Muscle of leg (tissue), 11 donors: Measurements from ENCODE around the gene OR2AT4. TPM values are rescaled to one million over a fixed set of nuclear protein-coding genes. Genes with fewer than 3 reads are reported as not detected.

Experiments
- DNase-seq: peaks from one replicate; pipeline ENCODE4 v3.0.0; 2013
- H3K27ac ChIP-seq: one replicate; pipeline ENCODE4 v1.5.1; 2013; ENCODE audit warnings: mild to moderate bottlenecking, low read length, control low read depth
- H3K27me3 ChIP-seq: one replicate; pipeline ENCODE4 v1.6.1; 2013; ENCODE audit warnings: low read length; ENCODE audit not compliant: control insufficient read depth, insufficient read depth
- H3K36me3 ChIP-seq: one replicate; pipeline ENCODE4 v1.6.1; 2013; ENCODE audit warnings: low read length; ENCODE audit not compliant: control insufficient read depth, insufficient read depth
- H3K4me1 ChIP-seq: one replicate; pipeline ENCODE4 v1.6.1; 2013; ENCODE audit warnings: low read length; ENCODE audit not compliant: control insufficient read depth, insufficient read depth
- H3K4me3 ChIP-seq: one replicate; pipeline ENCODE4 v1.5.1; 2013; ENCODE audit warnings: low read length, control low read depth
- H3K9me3 ChIP-seq: replicated peaks from 2 replicates; pipeline ENCODE4 v1.6.1; 2013; ENCODE audit warnings: low read depth, low read length; ENCODE audit not compliant: control insufficient read depth
- WGBS: methylation state at CpG from one replicate; pipeline ENCODE4 v1.1.5; 2013; ENCODE audit warnings: missing lambda C conversion rate; ENCODE audit not compliant: insufficient coverage; 5-methylcytosine and 5-hydroxymethylcytosine counted together
- polyA plus RNA-seq, 8 donors: library from polyadenylated mRNA; unstranded; fragments of 120-200 nt; gene quantifications; one replicate each; pipeline versions ENCODE4 v1.2.1 to v1.2.3, GENCODE V29; 2013; ENCODE audit warnings: inconsistent platforms in 1 of 8, low replicate concordance in 1 of 8; ENCODE audit not compliant: insufficient read length in 8 of 8, insufficient read depth in 1 of 8
- total RNA-seq: library from RNA; stranded (reverse); fragments of 120-200 nt; gene quantifications from one replicate; pipeline ENCODE4 v1.2.4, GENCODE V29; 2013

Gene OR2AT4
- total and polyA plus RNA-seq, 9 donors, result 0.03 to 0.36 (median 0.03) TPM; not detected in 2

GRCh38 chr11:75069473-75069872 lies 27.2 kb downstream of the OR2AT4 start:
- WGBS, result no CpG with 5 or more reads among the region's 4 CpGs
- Histone ChIP-seq H3K36me3 (no peaks in the 10 kb centered on the region), H3K27me3 (peaks cover 6% of the 10 kb centered on the region), H3K4me3 (no peak overlapping the region), H3K4me1 (no peaks in the 10 kb centered on the region), H3K27ac (no peak overlapping the region), H3K9me3 (no peaks in the 10 kb centered on the region)
- DNase-seq, result no peak

GRCh38 chr11:75068993-75069392 lies 27.7 kb downstream of the OR2AT4 start:
- Histone ChIP-seq H3K27ac (no peak overlapping the region), H3K36me3 (no peaks in the 10 kb centered on the region), H3K27me3 (peaks cover 6% of the 10 kb centered on the region), H3K4me3 (no peak overlapping the region), H3K4me1 (no peaks in the 10 kb centered on the region), H3K9me3 (no peaks in the 10 kb centered on the region)
- no peak for DNase-seq

GRCh38 chr11:75068559-75068958 lies 28.1 kb downstream of the OR2AT4 start:
- H3K27me3 ChIP-seq, result peaks cover 6% of the 10 kb centered on the region
- no peaks in the 10 kb centered on the region for H3K9me3 ChIP-seq
- H3K36me3 ChIP-seq, result no peaks in the 10 kb centered on the region
- no peak overlapping the region for H3K27ac ChIP-seq
- no peak for DNase-seq
- H3K4me3 ChIP-seq, result no peak overlapping the region
- H3K4me1 ChIP-seq, result no peaks in the 10 kb centered on the region

GRCh38 chr11:75066061-75066460 lies 30.6 kb downstream of the OR2AT4 start:
- WGBS, result 86% methylated on average over 4 of the region's 7 CpGs
- no peak overlapping the region for H3K27ac ChIP-seq
- peaks cover 3% of the 10 kb centered on the region for H3K27me3 ChIP-seq

GRCh38 chr11:75063741-75064314 lies 32.8 kb downstream of the OR2AT4 start:
- WGBS, result no CpG with 5 or more reads among the region's 3 CpGs

More at GRCh38 chr11:75066061-75066460, 30.6 kb downstream of the OR2AT4 start:
- Histone ChIP-seq H3K36me3 (no peaks in the 10 kb centered on the region), H3K9me3 (no peaks in the 10 kb centered on the region), H3K4me3 (no peak overlapping the region), H3K4me1 (no peaks in the 10 kb centered on the region)
- DNase-seq, result no peak

GRCh38 chr11:75059299-75059698 lies 37.4 kb downstream of the OR2AT4 start:
- H3K27ac ChIP-seq, result no peak overlapping the region
- no peaks in the 10 kb centered on the region for H3K36me3 ChIP-seq
- no peaks in the 10 kb centered on the region for H3K4me1 ChIP-seq
- H3K27me3 ChIP-seq, result no peaks in the 10 kb centered on the region
- no peaks in the 10 kb centered on the region for H3K9me3 ChIP-seq
- no peak overlapping the region for H3K4me3 ChIP-seq
- no peak for DNase-seq

More at GRCh38 chr11:75063741-75064314, 32.8 kb downstream of the OR2AT4 start:
- Histone ChIP-seq H3K27me3 (peaks cover 3% of the 10 kb centered on the region), H3K4me1 (no peaks in the 10 kb centered on the region), H3K27ac (no peak overlapping the region), H3K9me3 (no peaks in the 10 kb centered on the region), H3K4me3 (no peak overlapping the region), H3K36me3 (no peaks in the 10 kb centered on the region)
- DNase-seq, result no peak

GRCh38 chr11:75056814-75057213 lies 39.9 kb downstream of the OR2AT4 start:
- no CpG with 5 or more reads among the region's 3 CpGs for WGBS
- Histone ChIP-seq H3K9me3 (no peaks in the 10 kb centered on the region), H3K27me3 (no peaks in the 10 kb centered on the region), H3K4me1 (no peaks in the 10 kb centered on the region), H3K4me3 (no peak overlapping the region), H3K27ac (no peak overlapping the region), H3K36me3 (no peaks in the 10 kb centered on the region)
- DNase-seq, result no peak

- H3K4me1 ChIP-seq, result no peaks in the 10 kb centered on the region
- H3K27me3 ChIP-seq, result no peaks in the 10 kb centered on the region
- no peak overlapping the region for H3K27ac ChIP-seq
- no peak for DNase-seq
- no peak overlapping the region for H3K4me3 ChIP-seq
- H3K9me3 ChIP-seq, result no peaks in the 10 kb centered on the region
- WGBS, result no CpG with 5 or more reads among the region's 6 CpGs
- no peaks in the 10 kb centered on the region for H3K36me3 ChIP-seq
Measured at GRCh38 chr11:75055511-75055910, 41.2 kb downstream of the OR2AT4 start.

GRCh38 chr11:75052457-75052856 lies 44.2 kb downstream of the OR2AT4 start:
- DNase-seq, result no peak
- no CpG with 5 or more reads among the region's 1 CpG for WGBS
- no peaks in the 10 kb centered on the region for H3K36me3 ChIP-seq
- no peaks in the 10 kb centered on the region for H3K27me3 ChIP-seq
- H3K27ac ChIP-seq, result no peak overlapping the region
- H3K4me1 ChIP-seq, result no peaks in the 10 kb centered on the region
- H3K9me3 ChIP-seq, result no peaks in the 10 kb centered on the region
- H3K4me3 ChIP-seq, result no peak overlapping the region

GRCh38 chr11:75051043-75051442 lies 45.6 kb downstream of the OR2AT4 start:
- no peaks in the 10 kb centered on the region for H3K36me3 ChIP-seq
- no peaks in the 10 kb centered on the region for H3K9me3 ChIP-seq
- 90% methylated on average over 4 of the region's 5 CpGs for WGBS
- H3K27ac ChIP-seq, result no peak overlapping the region
- H3K27me3 ChIP-seq, result no peaks in the 10 kb centered on the region
- H3K4me3 ChIP-seq, result no peak overlapping the region
- DNase-seq, result no peak
- no peaks in the 10 kb centered on the region for H3K4me1 ChIP-seq

- Histone ChIP-seq H3K36me3 (no peaks in the 10 kb centered on the region), H3K4me1 (no peaks in the 10 kb centered on the region), H3K27ac (no peak overlapping the region), H3K27me3 (no peaks in the 10 kb centered on the region), H3K9me3 (no peaks in the 10 kb centered on the region), H3K4me3 (no peak overlapping the region)
- no peak for DNase-seq
- 91% methylated on average over 3 of the region's 4 CpGs for WGBS
Measured at GRCh38 chr11:75050516-75050915, 46.2 kb downstream of the OR2AT4 start.
